Measurements from ENCODE around the gene STARD3. TPM values are rescaled to one million over a fixed set of nuclear protein-coding genes. Genes with fewer than 3 reads are reported as not detected.
A peak's percentile ranks its signal among the peaks of the same experiment; 100 is the strongest.

The STARD3 gene
- total and polyA plus RNA-seq, 2 of the 13 experiments (the other 11 are each of a cell fraction or from before 2014, with no cell fraction given) = 34.6 to 100 TPM

- TF ChIP-seq ZBTB44 (CRISPR knock-in tag; IDR thresholded peaks at IDR 0.05) = peak; percentile 85; the same call in 1 of the 2 replicates
- peak; percentile 59; the same call in 1 of the 2 replicates for TF ChIP-seq ZNF670 (CRISPR knock-in tag; IDR thresholded peaks at IDR 0.05; ENCODE audit: borderline replicate concordance)
- no peak for TF ChIP-seq ZNF333 (CRISPR knock-in tag; IDR thresholded peaks at IDR 0.05; ENCODE audit: borderline replicate concordance)
- TF ChIP-seq RXRB (CRISPR knock-in tag; IDR thresholded peaks at IDR 0.05; ENCODE audit: borderline replicate concordance) = peak; percentile 77
- no peak for TF ChIP-seq JDP2 (CRISPR knock-in tag; IDR thresholded peaks at IDR 0.05; ENCODE audit: borderline replicate concordance)
- TF ChIP-seq MXI1 (IDR thresholded peaks at IDR 0.05; ENCODE audit: borderline replicate concordance, low read depth, low read length) = peak; percentile 36; the same call in 1 of the 3 replicates
- peak; percentile 87 for TF ChIP-seq ELF3 (CRISPR knock-in tag; IDR thresholded peaks at IDR 0.05)
- TF ChIP-seq ZNF772 (CRISPR knock-in tag; IDR thresholded peaks at IDR 0.05) = no peak
- no peak for TF ChIP-seq NAIF1 (CRISPR knock-in tag; IDR thresholded peaks at IDR 0.05; ENCODE audit: borderline replicate concordance)
- TF ChIP-seq NR2C2 (CRISPR knock-in tag; IDR thresholded peaks at IDR 0.05; ENCODE audit: borderline replicate concordance) = no peak
- TF ChIP-seq GTF3A (CRISPR knock-in tag; conservative IDR thresholded peaks at IDR 0.05) = no peak
- no peak for TF ChIP-seq AGO1 (IDR thresholded peaks at IDR 0.05; ENCODE audit: low read depth, low read length, poor library complexity, severe bottlenecking)
- no peak for TF ChIP-seq NR2F1 (CRISPR knock-in tag; IDR thresholded peaks at IDR 0.05)
- no peak for TF ChIP-seq ARNT2 (CRISPR knock-in tag; IDR thresholded peaks at IDR 0.05; ENCODE audit: low read depth)
- TF ChIP-seq ZNF251 (CRISPR knock-in tag; IDR thresholded peaks at IDR 0.05) = no peak
- no peak for TF ChIP-seq ZNF337 (CRISPR knock-in tag; IDR thresholded peaks at IDR 0.05; ENCODE audit: borderline replicate concordance, low read depth)
- TF ChIP-seq ZNF260 (CRISPR knock-in tag; IDR thresholded peaks at IDR 0.05; ENCODE audit: borderline replicate concordance, low read depth) = no peak
- TF ChIP-seq SP140L (CRISPR knock-in tag; IDR thresholded peaks at IDR 0.05; ENCODE audit: borderline replicate concordance) = 0 out of 2 replicates have a peak, but pooled peaks have one; percentile 76
- TF ChIP-seq ZNF674 (CRISPR knock-in tag; IDR thresholded peaks at IDR 0.05; ENCODE audit: low read depth) = no peak
- no peak for TF ChIP-seq HNRNPL (IDR thresholded peaks at IDR 0.05; ENCODE audit: low read depth, low read length)
- TF ChIP-seq PAF1 (CRISPR knock-in tag; IDR thresholded peaks at IDR 0.05) = no peak
- TF ChIP-seq IRF1 (CRISPR knock-in tag; IDR thresholded peaks at IDR 0.05; ENCODE audit: low read depth) = no peak
- 0 out of 2 replicates have a peak, but pooled peaks have one; percentile 26 for TF ChIP-seq HIC2 (CRISPR knock-in tag; IDR thresholded peaks at IDR 0.05; ENCODE audit: low read depth)
- peak; percentile 44 for TF ChIP-seq HNRNPLL (IDR thresholded peaks at IDR 0.05; ENCODE audit: low read depth, low read length, poor library complexity, severe bottlenecking)
- TF ChIP-seq ISL2 (CRISPR knock-in tag; IDR thresholded peaks at IDR 0.05) = peak; percentile 62; the same call in 1 of the 2 replicates
- no peak for TF ChIP-seq PHB2 (IDR thresholded peaks at IDR 0.05; ENCODE audit: partially characterized antibody)
Observed at GRCh38 chr17:39621523-39622379, 15.2 kb upstream of the STARD3 start (continued).

Measured in HepG2 (cell line).